ENCODE results near the gene HOXC10. TPM values are rescaled to one million over a fixed set of nuclear protein-coding genes. Genes with fewer than 3 reads are reported as not detected.

HOXC10 gene
- total RNA-seq, 1 donor from 2014 or later, result not detected

DNA sequence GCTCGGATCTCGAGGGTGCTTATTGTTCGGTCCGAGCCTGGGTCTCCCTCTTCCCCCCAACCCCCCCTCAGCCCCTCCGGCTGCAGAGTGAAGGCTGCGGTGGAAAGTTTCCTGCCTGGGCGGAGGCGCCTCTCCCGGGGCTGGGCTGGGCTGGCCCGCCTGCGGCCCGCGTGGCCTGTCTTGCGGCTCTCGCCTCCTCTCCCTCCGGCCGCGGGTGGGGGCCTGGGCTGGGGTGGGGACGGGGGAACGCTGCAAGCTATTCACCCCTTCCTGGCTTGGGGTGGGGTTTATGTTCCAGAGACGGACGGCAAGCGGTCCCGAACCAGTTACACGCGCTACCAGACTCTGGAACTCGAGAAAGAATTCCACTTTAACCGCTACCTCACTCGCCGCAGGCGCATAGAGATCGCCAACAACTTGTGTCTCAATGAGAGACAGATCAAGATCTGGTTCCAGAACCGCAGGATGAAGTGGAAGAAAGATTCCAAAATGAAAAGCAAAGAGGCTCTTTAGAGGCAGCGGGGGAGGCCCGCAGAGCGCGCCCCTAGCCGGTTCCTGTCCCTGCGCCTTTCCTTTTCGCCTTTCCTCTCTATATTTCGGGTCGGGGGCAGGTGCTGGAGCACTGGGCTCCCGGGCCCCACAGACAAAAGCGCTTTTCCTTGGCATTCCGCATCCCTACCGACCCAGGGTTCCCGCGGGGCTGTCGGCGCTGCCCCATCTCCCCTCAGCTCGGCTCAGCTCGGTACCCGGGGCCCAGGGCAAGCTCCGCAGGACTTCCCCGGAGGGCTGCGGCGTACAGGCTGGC is 49.2 kb downstream of the HOXC10 start:
- DNase-seq (no peak), ATAC-seq (peak in 1 of 2 donors; percentile 25)
- Histone ChIP-seq H3K36me3 (no peaks in the 10 kb centered on the region), H3K9me3 (no peaks in the 10 kb centered on the region), H3K27ac (no peak overlapping the region), H3K27me3 (ENCODE audit: low read depth) (peaks cover 98% of the 10 kb centered on the region), H3K4me1 (peaks cover 13% of the 10 kb centered on the region), H3K4me3 (peak overlapping the region; percentile 37)
- intact Hi-C loops (cut with DNase I), result no loop called here
- TF ChIP-seq, protein P1, sequence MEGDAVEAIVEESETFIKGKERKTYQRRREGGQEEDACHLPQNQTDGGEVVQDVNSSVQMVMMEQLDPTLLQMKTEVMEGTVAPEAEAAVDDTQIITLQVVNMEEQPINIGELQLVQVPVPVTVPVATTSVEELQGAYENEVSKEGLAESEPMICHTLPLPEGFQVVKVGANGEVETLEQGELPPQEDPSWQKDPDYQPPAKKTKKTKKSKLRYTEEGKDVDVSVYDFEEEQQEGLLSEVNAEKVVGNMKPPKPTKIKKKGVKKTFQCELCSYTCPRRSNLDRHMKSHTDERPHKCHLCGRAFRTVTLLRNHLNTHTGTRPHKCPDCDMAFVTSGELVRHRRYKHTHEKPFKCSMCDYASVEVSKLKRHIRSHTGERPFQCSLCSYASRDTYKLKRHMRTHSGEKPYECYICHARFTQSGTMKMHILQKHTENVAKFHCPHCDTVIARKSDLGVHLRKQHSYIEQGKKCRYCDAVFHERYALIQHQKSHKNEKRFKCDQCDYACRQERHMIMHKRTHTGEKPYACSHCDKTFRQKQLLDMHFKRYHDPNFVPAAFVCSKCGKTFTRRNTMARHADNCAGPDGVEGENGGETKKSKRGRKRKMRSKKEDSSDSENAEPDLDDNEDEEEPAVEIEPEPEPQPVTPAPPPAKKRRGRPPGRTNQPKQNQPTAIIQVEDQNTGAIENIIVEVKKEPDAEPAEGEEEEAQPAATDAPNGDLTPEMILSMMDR (IDR thresholded peaks at IDR 0.05), result no peak

DNA sequence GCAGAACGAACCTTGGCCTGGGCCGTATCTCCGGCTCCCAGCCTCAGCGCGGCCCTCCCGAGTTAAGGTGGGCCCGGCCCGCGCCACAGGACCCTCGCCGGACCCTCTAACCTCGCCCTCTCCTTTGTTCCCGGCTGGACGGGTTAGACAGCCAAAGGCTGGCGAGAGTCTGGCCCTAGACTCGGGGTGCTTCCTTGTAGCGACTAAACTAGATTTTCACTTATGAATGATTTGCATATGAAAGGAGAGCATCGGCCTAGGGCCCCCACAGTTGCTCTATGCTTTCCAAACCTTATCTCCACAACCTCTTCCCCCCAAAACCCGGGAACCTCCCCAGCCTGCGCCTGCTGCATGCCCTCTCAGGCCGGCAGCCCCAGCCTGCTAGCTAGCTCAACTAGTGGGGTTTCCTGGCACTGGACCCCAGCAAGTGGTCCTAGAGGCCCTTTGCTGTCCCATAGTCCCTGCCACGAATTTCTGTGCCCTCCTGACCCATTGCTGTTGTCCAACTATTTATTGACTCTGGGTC is 49.9 kb downstream of the HOXC10 start:
- Histone ChIP-seq H3K36me3 (no peaks in the 10 kb centered on the region), H3K4me3 (no peak overlapping the region), H3K4me1 (peaks cover 13% of the 10 kb centered on the region), H3K27me3 (ENCODE audit: low read depth) (peaks cover 97% of the 10 kb centered on the region), H3K9me3 (no peaks in the 10 kb centered on the region), H3K27ac (no peak overlapping the region)
- intact Hi-C loops (cut with DNase I), result no loop called here
- DNase-seq (no peak), ATAC-seq (no peak)
- TF ChIP-seq, protein P1 (IDR thresholded peaks at IDR 0.05), result no peak

DNA sequence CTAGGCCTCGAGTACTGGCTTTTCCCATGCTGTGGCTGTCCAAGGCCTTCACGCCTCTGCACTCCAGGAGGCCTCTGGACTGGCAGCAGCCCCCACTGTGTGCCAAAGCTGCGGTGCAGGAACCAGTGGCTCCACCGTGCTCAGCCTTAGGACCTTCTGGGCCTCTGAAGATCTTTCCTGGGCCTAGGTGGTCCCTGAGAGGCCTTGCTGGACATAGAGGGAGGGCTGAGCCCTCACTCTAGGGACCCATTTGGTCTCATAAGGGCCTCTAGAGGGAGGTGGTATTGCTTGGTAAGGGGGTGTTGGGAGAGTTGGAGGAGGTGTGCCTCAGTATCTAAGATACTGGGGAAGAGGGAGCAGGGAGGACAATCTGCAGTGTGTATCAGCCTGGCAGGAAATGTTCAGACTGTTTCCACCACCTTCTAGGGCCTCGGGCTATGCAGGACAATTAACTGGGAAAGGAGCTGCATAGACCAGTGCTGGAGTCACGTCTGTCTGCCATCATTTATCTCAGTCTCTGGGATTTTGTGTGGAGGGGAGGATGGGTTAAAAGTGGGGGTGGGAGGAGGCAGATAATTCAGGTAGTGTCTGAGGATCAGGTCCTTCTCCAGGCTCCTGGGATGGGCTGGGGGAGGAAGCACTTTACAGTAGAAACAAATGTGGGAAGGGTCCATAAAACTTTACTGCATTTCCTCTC is 50.8 kb downstream of the HOXC10 start:
- DNase-seq, result no peak
- intact Hi-C loops (cut with DNase I), result no loop called here
- H3K4me1 ChIP-seq, result peaks cover 12% of the 10 kb centered on the region
- no peaks in the 10 kb centered on the region for H3K9me3 ChIP-seq
- H3K36me3 ChIP-seq, result no peaks in the 10 kb centered on the region
- no peak overlapping the region for H3K4me3 ChIP-seq
- no peak overlapping the region for H3K27ac ChIP-seq
- peaks cover 92% of the 10 kb centered on the region for H3K27me3 ChIP-seq (ENCODE audit: low read depth)
- no peak for ATAC-seq
- TF ChIP-seq, protein P1 (IDR thresholded peaks at IDR 0.05), result no peak

DNA sequence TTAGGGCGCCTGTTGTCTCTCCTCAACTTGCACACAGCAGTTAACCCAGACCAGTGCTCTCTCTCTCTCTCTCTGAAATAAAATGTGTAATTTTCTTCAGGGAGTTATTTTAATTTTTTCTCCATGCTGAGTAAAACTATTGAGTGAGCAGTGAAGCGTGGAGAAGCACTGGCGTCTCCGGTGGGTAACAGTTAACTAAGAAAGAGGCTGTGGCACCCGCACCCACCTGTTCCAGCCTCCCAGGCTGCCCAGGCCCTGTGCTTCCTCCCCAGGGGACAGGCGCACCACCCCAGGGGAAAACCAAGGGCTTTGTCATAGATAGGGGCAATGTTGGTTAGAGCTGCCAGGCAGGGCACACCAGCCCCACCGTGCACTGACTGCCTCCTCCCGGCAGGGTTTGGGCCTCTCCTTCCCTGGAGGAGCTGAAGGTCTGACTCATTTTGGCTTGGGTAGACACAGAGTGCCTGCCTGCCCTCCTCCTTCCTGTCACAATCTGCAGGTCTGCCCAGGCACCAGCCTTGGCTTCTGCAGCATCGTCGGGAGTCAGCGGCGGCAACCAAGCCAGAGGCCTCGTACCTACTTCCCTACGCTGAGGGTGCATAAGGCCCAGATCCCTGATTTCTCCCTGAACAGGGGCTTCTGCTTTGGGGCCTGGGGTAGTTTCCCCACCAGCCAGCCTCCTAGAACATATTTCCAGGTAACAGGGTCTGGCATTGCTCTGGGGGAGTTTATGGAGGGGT is 51.8 kb downstream of the HOXC10 start:
- no peaks in the 10 kb centered on the region for H3K9me3 ChIP-seq
- DNase-seq (no peak), ATAC-seq (no peak)
- H3K27ac ChIP-seq, result no peak overlapping the region
- H3K27me3 ChIP-seq (ENCODE audit: low read depth), result peaks cover 92% of the 10 kb centered on the region
- intact Hi-C loops (cut with DNase I), result no loop called here
- H3K4me3 ChIP-seq, result no peak overlapping the region
- TF ChIP-seq, protein P1 (IDR thresholded peaks at IDR 0.05), result no peak
- H3K4me1 ChIP-seq, result peaks cover 6% of the 10 kb centered on the region
- no peaks in the 10 kb centered on the region for H3K36me3 ChIP-seq
